H1 (cell line): ENCODE results near the gene CPXM1. TPM values are rescaled to one million over a fixed set of nuclear protein-coding genes. Genes with fewer than 3 reads are reported as not detected.

ENCODE experiments used
- JUN ChIP-seq: IDR thresholded peaks from 2 replicates; pipeline ENCODE4 v1.6.1; 2011; ENCODE audit warnings: low read depth, mild to moderate bottlenecking, improper control_type of control experiment, low read length
- RBBP5 ChIP-seq: IDR thresholded peaks from 2 replicates; pipeline ENCODE4 v1.7.1; 2012; ENCODE audit warnings: low read depth, mild to moderate bottlenecking, inconsistent platforms, low read length, moderate library complexity, borderline replicate concordance
- SIRT6 ChIP-seq: IDR thresholded peaks from one replicate; pipeline ENCODE4 v1.7.1; 2012; ENCODE audit warnings: low read length, inconsistent platforms
- TAF1 ChIP-seq: IDR thresholded peaks from 2 replicates; pipeline ENCODE4 v1.6.1; 2011; ENCODE audit warnings: mild to moderate bottlenecking, low read depth, low read length
- polyA plus RNA-seq, 7 experiments: library from polyadenylated mRNA; depleted of rRNA in 3 of 7; stranded (reverse) in 5 of 7; unstranded in 2 of 7; fragments of >200 nt in 5 of 7; fragments of 200-250 nt in 2 of 7; gene quantifications; 1 replicate in 5 of 7; 2 replicates in 1 of 7; 4 replicates in 1 of 7; pipeline versions ENCODE4 v1.2.1 to v1.2.3, GENCODE V29; 2011 to 2013; ENCODE audit warnings: missing spikeins in 2 of 7, mixed read lengths in 2 of 7
- total RNA-seq: library from RNA; stranded (reverse); fragmentation: NEBNext Ultra II Directional; extraction: Animal tissue kit (Norgen Biotek cat#: 25700); gene quantifications from 2 replicates; pipeline ENCODE4 v1.2.1, GENCODE V29; 2021
- TF ChIP-seq, protein P1 (sequence below): IDR thresholded peaks from 2 replicates; pipeline ENCODE4 v1.6.1; 2012; ENCODE audit warnings: inconsistent platforms

Gene CPXM1
- total and polyA plus RNA-seq, 2 of the 8 experiments (the other 6 are each of a cell fraction or from before 2014, with no cell fraction given) = 31.3 to 81.9 TPM

GRCh38 chr20:2837221-2837960 lies 37.0 kb upstream of the CPXM1 start (continued):
- no peak for TF ChIP-seq JUN
- TF ChIP-seq TAF1 = no peak
- TF ChIP-seq RBBP5 = no peak
- TF ChIP-seq, protein P1, sequence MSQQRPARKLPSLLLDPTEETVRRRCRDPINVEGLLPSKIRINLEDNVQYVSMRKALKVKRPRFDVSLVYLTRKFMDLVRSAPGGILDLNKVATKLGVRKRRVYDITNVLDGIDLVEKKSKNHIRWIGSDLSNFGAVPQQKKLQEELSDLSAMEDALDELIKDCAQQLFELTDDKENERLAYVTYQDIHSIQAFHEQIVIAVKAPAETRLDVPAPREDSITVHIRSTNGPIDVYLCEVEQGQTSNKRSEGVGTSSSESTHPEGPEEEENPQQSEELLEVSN = no peak
- no peak for TF ChIP-seq SIRT6
